Adrenal gland (tissue), 12 donors: Measurements from ENCODE around the gene PACRG. TPM values are rescaled to one million over a fixed set of nuclear protein-coding genes. Genes with fewer than 3 reads are reported as not detected.
A peak's percentile ranks its signal among the peaks of the same experiment; 100 is the strongest.

Experiments
- DNase-seq, 7 donors: peaks; one replicate each; pipeline ENCODE4 v3.0.0-alpha.2; 2019 to 2020
- H3K27ac ChIP-seq, 5 donors: fragments of 200-600 bp; sonication (generic) in 4 of 5; 1 replicate in 3 of 5; 2 replicates in 2 of 5; pipeline versions ENCODE4 v1.5.1 to v1.8.0; 2016 to 2020; ENCODE audit warnings: mild to moderate bottlenecking in 1 of 5
- H3K27me3 ChIP-seq: fragments of 200-600 bp; 2 replicates; pipeline ENCODE4 v1.8.0; 2021
- H3K36me3 ChIP-seq, 2 donors: fragments of 200-600 bp; replicated peaks in 1 of 2; 1 replicate in 1 of 2; 2 replicates in 1 of 2; pipeline versions ENCODE4 v1.5.1 to v1.8.0; 2018 to 2022
- H3K4me1 ChIP-seq, 2 donors: fragments of 200-600 bp; replicated peaks in 1 of 2; 1 replicate in 1 of 2; 2 replicates in 1 of 2; pipeline versions ENCODE4 v1.5.1 to v1.8.0; 2018 to 2021
- H3K4me3 ChIP-seq, 4 donors: fragments of 200-600 bp; sonication (generic) in 3 of 4; one replicate each; pipeline ENCODE4 v1.5.1; 2016 to 2018
- H3K9me3 ChIP-seq, 3 donors: fragments of 200-600 bp; sonication (generic) in 1 of 3; replicated peaks in 1 of 3; 1 replicate in 2 of 3; 2 replicates in 1 of 3; pipeline versions ENCODE4 v1.5.1 to v1.8.0; 2016 to 2021
- POLR2A ChIP-seq, 2 donors: fragments of 450-650 bp; IDR thresholded peaks; one replicate each; pipeline ENCODE4 v1.6.1; 2017; ENCODE audit warnings: antibody characterized with exemption in 2 of 2, mild to moderate bottlenecking in 2 of 2, moderate library complexity in 1 of 2
- WGBS, 4 donors: extraction: QIAGEN DNeasy Blood & Tissue Kit in 2 of 4; methylation state at CpG; one replicate each; pipeline versions ENCODE4 v1.1.5 to v1.1.7; 2013 to 2017; 5-methylcytosine and 5-hydroxymethylcytosine counted together
- intact Hi-C, 2 donors: fragments of 100-400 bp; cut with DNase I; formaldehyde crosslinking; loops; one replicate each; pipeline versions ENCODE4 v1.14.1 to v1.15.0; 2022 to 2023
- polyA plus RNA-seq, 3 donors: library from polyadenylated mRNA; stranded (reverse); fragments of 200-250 nt in 2 of 3; fragments of 350-450 nt in 1 of 3; fragmentation: Illumina TruSeq in 1 of 3; extraction: RNeasy Lipid Tissue Mini Kit (QIAGEN cat#74804) in 1 of 3; gene quantifications; one replicate each; pipeline ENCODE4 v1.2.3, GENCODE V29; 2013 to 2014
- total RNA-seq, 9 donors: library from RNA; depleted of rRNA in 4 of 9; stranded (reverse); fragments of >200 nt in 4 of 9; fragments of 120-200 nt in 1 of 9; fragmentation: NEBNext Ultra II Directional in 1 of 9; extraction: Animal tissue kit (Norgen Biotek cat#: 25700) in 1 of 9; gene quantifications; one replicate each; pipeline versions ENCODE4 v1.1.0 to v1.2.4, GENCODE V29; 2013 to 2023
- TF ChIP-seq, protein P1 (sequence below), 6 experiments: fragments of 450-650 bp in 4 of 6; fragments of 200-600 bp in 2 of 6; sonication (generic) in 1 of 6; IDR thresholded peaks; 1 replicate in 5 of 6; 2 replicates in 1 of 6; pipeline versions ENCODE4 v1.5.1 to v1.8.0; 2016 to 2021; ENCODE audit warnings: antibody characterized with exemption in 6 of 6, mild to moderate bottlenecking in 2 of 6, moderate library complexity in 1 of 6
- donor health status: healthy with polysubstance abuse.
- donor health status: Bipolar disorder and iron deficiency.
- donor health status: DM: yes; HTN: yes; CAD: no.
- donor health status: DM: no; HTN: no; CAD: no.
- donor health status: DM: no; HTN: no; CAD: no.
- donor health status: DM: yes; HTN: yes; CAD: no.

The PACRG gene
- total and polyA plus RNA-seq, 12 donors: 0.18 to 6.1 (median 1.4) TPM

- TF ChIP-seq, protein P1, sequence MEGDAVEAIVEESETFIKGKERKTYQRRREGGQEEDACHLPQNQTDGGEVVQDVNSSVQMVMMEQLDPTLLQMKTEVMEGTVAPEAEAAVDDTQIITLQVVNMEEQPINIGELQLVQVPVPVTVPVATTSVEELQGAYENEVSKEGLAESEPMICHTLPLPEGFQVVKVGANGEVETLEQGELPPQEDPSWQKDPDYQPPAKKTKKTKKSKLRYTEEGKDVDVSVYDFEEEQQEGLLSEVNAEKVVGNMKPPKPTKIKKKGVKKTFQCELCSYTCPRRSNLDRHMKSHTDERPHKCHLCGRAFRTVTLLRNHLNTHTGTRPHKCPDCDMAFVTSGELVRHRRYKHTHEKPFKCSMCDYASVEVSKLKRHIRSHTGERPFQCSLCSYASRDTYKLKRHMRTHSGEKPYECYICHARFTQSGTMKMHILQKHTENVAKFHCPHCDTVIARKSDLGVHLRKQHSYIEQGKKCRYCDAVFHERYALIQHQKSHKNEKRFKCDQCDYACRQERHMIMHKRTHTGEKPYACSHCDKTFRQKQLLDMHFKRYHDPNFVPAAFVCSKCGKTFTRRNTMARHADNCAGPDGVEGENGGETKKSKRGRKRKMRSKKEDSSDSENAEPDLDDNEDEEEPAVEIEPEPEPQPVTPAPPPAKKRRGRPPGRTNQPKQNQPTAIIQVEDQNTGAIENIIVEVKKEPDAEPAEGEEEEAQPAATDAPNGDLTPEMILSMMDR (IDR thresholded peaks at IDR 0.05): no peak
- TF ChIP-seq POLR2A (IDR thresholded peaks at IDR 0.05): no peak
- no peak overlapping the region for H3K27ac ChIP-seq
- no peak for DNase-seq
- H3K36me3 ChIP-seq: no peaks in the 10 kb centered on the region
- peaks cover 5 to 9% of the 10 kb centered on the region in 2 donors for H3K4me1 ChIP-seq
- H3K27me3 ChIP-seq: no peaks in the 10 kb centered on the region
- WGBS, 4 donors: 85 to 98% (median 93%) methylated on average over 1 of the region's 1 CpG
- no peaks in the 10 kb centered on the region for H3K9me3 ChIP-seq
- H3K4me3 ChIP-seq: no peak overlapping the region
- intact Hi-C loops: no loop called here
Observed at GRCh38 chr6:162728706-162729105, 932 bp downstream of the PACRG start.

- intact Hi-C loops: loop anchor here in 1 of 2 donors (10.0 kb wide), 1 partner anchor 176 kb away; no protein-coding TSS in a partner anchor
- no peak for DNase-seq
Observed at GRCh38 chr6:162730502-162730901, 2.7 kb downstream of the PACRG start.

GRCh38 chr6:162733489-162733888 lies 5.7 kb downstream of the PACRG start:
- intact Hi-C loops: loop anchor here in 1 of 2 donors (10.0 kb wide), 1 partner anchor 179 kb away; no protein-coding TSS in a partner anchor

More at GRCh38 chr6:162730502-162730901, 2.7 kb downstream of the PACRG start:
- Histone ChIP-seq H3K4me3 (no peak overlapping the region), H3K36me3 (no peaks in the 10 kb centered on the region), H3K27me3 (no peaks in the 10 kb centered on the region), H3K4me1 (peaks cover 5 to 9% of the 10 kb centered on the region in 2 donors), H3K9me3 (no peaks in the 10 kb centered on the region), H3K27ac (no peak overlapping the region)
- TF ChIP-seq POLR2A (IDR thresholded peaks at IDR 0.05): no peak
- TF ChIP-seq, protein P1 (IDR thresholded peaks at IDR 0.05): no peak
- 94 to 100% (median 98%) methylated on average over 1 of the region's 1 CpG for WGBS, 4 donors

GRCh38 chr6:162736961-162737360 lies 9.2 kb downstream of the PACRG start:
- intact Hi-C loops: loop anchor here in 1 of 2 donors (10.0 kb wide), 1 partner anchor 182 kb away; no protein-coding TSS in a partner anchor
- no peaks in the 10 kb centered on the region for H3K4me1 ChIP-seq
- no peaks in the 10 kb centered on the region for H3K9me3 ChIP-seq
- WGBS, 4 donors: 15 to 33% (median 19%) methylated on average over 1 of the region's 1 CpG
- H3K27me3 ChIP-seq: no peaks in the 10 kb centered on the region
- no peak for TF ChIP-seq POLR2A (IDR thresholded peaks at IDR 0.05)
- TF ChIP-seq, protein P1 (IDR thresholded peaks at IDR 0.05): peak in 5 of 6 experiments; percentile 7 to 51 (median 29)
- H3K36me3 ChIP-seq: no peaks in the 10 kb centered on the region
- no peak overlapping the region for H3K4me3 ChIP-seq
- DNase-seq: peak in 1 of 7 donors; percentile 6
- no peak overlapping the region for H3K27ac ChIP-seq

More at GRCh38 chr6:162733489-162733888, 5.7 kb downstream of the PACRG start:
- Histone ChIP-seq H3K27me3 (no peaks in the 10 kb centered on the region), H3K4me1 (no peaks in the 10 kb centered on the region), H3K9me3 (no peaks in the 10 kb centered on the region), H3K27ac (no peak overlapping the region), H3K36me3 (no peaks in the 10 kb centered on the region), H3K4me3 (no peak overlapping the region)
- WGBS, 4 donors: 72 to 80% (median 78%) methylated on average over 4 of the region's 4 CpGs
- DNase-seq: no peak
- no peak for TF ChIP-seq POLR2A (IDR thresholded peaks at IDR 0.05)
- TF ChIP-seq, protein P1 (IDR thresholded peaks at IDR 0.05): no peak
